OCI-LY3 (cell line): ENCODE measurements around the gene ADGRV1.

Source experiments
- CTCF ChIP-seq: fragments of 200-600, 300-600 bp; sonication (generic); IDR thresholded peaks from 2 replicates; pipeline ENCODE4 v1.5.1; 2014; ENCODE audit warnings: antibody characterized with exemption, low read length, low read depth
- EZH2phosphoT487 ChIP-seq: fragments of 200-600 bp; shearing (Covaris generic); IDR thresholded peaks from 2 replicates; pipeline ENCODE4 v1.6.1; 2018; ENCODE audit warnings: antibody characterized with exemption, mixed run types, low read depth

GRCh38 chr5:91092859-91093783 is 534.5 kb downstream of the ADGRV1 start:
- TF ChIP-seq EZH2phosphoT487 (no peak), CTCF (no peak)
